Esophagus (tissue), 2 donors: ENCODE results near the gene PARVA. TPM values are rescaled to one million over a fixed set of nuclear protein-coding genes. Genes with fewer than 3 reads are reported as not detected.
A peak's percentile ranks its signal among the peaks of the same experiment; 100 is the strongest.

Experiments
- H3K27ac ChIP-seq, 2 donors: one replicate each; pipeline ENCODE4 v1.5.1; 2013; ENCODE audit warnings: low read depth in 2 of 2, mild to moderate bottlenecking in 2 of 2, inconsistent platforms in 1 of 2, low read length in 1 of 2, moderate library complexity in 1 of 2
- H3K27me3 ChIP-seq, 2 donors: one replicate each; pipeline ENCODE4 v1.6.1; 2013; ENCODE audit warnings: low read length in 2 of 2, control low read depth in 1 of 2, mild to moderate bottlenecking in 1 of 2; ENCODE audit not compliant: insufficient read depth in 2 of 2, control insufficient read depth in 1 of 2
- H3K36me3 ChIP-seq, 2 donors: one replicate each; pipeline ENCODE4 v1.6.1; 2013; ENCODE audit warnings: low read length in 1 of 2; ENCODE audit not compliant: control insufficient read depth in 2 of 2, insufficient read depth in 2 of 2
- H3K4me1 ChIP-seq, 2 donors: one replicate each; pipeline ENCODE4 v1.6.1; 2013; ENCODE audit warnings: low read length in 1 of 2; ENCODE audit not compliant: control insufficient read depth in 2 of 2, insufficient read depth in 2 of 2
- H3K4me3 ChIP-seq, 2 donors: one replicate each; pipeline ENCODE4 v1.5.1; 2013; ENCODE audit warnings: low read length in 2 of 2, mild to moderate bottlenecking in 2 of 2, low read depth in 1 of 2, moderate library complexity in 1 of 2
- H3K9me3 ChIP-seq, 2 donors: one replicate each; pipeline ENCODE4 v1.6.1; 2013; ENCODE audit warnings: mild to moderate bottlenecking in 2 of 2, low read depth in 1 of 2, low read length in 1 of 2, moderate library complexity in 1 of 2; ENCODE audit not compliant: control insufficient read depth in 2 of 2, insufficient read depth in 1 of 2
- WGBS, 2 donors: extraction: QIAGEN DNeasy Blood & Tissue Kit; methylation state at CpG; one replicate each; pipeline ENCODE4 v1.1.7; 2013; 5-methylcytosine and 5-hydroxymethylcytosine counted together
- polyA plus RNA-seq, 2 donors: library from polyadenylated mRNA; stranded (reverse); fragments of 200-250 nt; gene quantifications; one replicate each; pipeline ENCODE4 v1.2.3, GENCODE V29; 2013
- donor health status: healthy with polysubstance abuse.
- donor health status: Bipolar disorder and iron deficiency.

The PARVA gene
- polyA plus RNA-seq, 2 donors, result 8.2 to 18.3 TPM

DNA sequence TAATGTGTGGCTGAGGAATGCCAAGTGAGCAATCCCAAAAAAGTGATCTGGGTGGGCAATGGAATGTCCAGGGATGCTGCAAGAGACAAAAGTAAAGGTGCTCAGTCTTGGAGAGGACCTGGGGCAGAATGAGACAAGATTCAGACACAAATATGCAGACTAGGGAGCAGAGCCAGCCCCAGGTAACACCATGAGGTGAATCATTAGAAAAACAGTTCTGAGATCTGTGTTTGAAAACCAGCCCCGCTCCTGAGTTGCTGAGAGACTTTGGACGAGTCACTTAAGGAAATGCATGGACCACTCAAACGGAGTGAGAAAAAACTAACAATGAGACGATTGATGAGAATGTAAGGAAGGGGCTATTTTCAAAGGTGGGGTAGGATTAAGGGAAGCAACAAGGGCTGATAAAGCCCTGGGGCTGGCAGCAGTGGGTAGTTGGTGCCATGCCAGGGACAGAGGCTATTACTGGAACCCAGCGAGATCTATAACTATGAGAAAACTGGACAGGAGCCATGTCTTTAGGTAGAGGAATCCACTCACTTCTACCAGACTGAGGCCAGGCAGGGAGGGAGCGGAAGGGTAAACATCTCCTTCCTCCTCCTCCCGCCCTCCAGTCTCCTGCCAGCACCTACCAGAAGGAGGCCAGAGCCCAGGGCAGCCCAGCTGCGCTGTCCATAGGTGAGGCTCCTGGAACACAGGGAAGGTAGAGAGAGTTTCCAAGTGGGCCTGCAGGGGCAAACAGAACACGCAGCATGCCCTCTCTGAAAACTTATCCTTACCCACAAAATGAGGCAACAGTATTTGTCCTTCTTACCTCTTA, 166.4 kb downstream of the PARVA start:
- H3K4me3 ChIP-seq, result no peak overlapping the region

DNA sequence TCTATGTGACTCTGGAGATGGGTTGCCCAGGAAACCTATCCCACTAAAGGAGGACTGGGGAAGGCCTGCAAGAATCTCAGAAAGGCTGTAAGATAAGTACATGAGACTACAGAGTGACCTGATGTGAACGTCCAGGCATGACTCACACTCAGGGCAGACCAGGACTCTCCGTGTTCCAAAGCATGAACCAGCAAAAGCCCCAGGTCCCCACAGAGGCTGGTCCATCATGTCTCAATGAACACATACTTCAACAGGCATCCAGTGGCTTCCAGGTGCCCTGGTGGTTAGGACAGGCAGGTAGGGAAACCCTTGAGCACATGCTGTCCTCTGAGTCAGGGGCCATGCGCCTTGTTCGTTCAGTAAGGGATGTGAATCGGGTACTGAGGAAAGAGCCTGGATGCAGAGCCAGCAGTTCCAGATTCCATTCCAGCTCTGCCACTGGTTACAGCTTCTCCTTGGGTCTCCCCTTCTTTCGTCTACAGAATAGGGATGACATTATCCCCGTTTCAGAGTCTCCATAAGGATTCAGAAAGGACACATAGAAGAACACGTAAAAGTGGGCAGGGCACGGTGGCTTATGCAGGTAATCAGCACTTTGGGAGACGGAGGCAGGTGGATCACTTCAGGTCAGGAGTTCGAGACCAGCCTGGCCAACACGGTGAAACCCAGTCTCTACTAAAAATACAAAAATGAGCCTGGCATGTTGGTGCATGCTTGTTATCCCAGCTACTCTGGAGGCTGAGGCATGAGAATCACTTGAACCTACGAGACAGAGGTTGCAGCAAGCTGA, 167.8 kb downstream of the PARVA start:
- peaks cover 2 to 3% of the 10 kb centered on the region in 2 donors for H3K4me1 ChIP-seq
- WGBS, 2 donors, result 92 to 93% methylated on average over 13 of the region's 13 CpGs
- no peaks in the 10 kb centered on the region for H3K27me3 ChIP-seq
- H3K4me3 ChIP-seq, result no peak overlapping the region
- no peak overlapping the region for H3K27ac ChIP-seq
- no peaks in the 10 kb centered on the region for H3K9me3 ChIP-seq
- no peaks in the 10 kb centered on the region for H3K36me3 ChIP-seq

More for the DNA sequence above, 166.4 kb downstream of the PARVA start:
- Histone ChIP-seq H3K4me1 (peaks cover 3 to 8% of the 10 kb centered on the region in 2 donors), H3K9me3 (no peaks in the 10 kb centered on the region), H3K27ac (no peak overlapping the region), H3K36me3 (no peaks in the 10 kb centered on the region), H3K27me3 (no peaks in the 10 kb centered on the region)
- WGBS, 2 donors, result 69 to 72% methylated on average over 9 of the region's 9 CpGs

DNA sequence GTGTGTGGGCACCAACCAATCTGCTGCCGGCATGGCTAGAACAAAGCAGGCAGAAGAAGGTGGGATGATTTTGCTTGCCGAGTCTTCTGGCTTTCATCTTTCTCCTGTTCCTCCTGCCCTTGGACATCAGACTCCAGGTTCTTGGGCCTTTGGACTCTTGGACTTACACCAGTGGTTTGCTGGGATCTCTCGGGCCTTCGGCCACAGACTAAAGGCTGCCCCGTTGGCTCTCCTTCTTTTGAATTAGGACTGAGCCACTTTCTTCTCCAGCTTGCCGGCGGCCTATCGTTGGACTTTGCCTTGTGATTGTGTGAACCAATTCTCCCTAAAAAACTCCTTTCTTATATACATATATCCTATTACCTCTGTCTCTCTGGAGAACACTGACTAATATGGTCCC, 168.8 kb downstream of the PARVA start:
- peaks cover 1 to 3% of the 10 kb centered on the region in 2 donors for H3K4me1 ChIP-seq
- no peaks in the 10 kb centered on the region for H3K36me3 ChIP-seq
- no peak overlapping the region for H3K27ac ChIP-seq
- H3K27me3 ChIP-seq, result no peaks in the 10 kb centered on the region
- WGBS, 2 donors, result 95 to 97% methylated on average over 8 of the region's 8 CpGs
- no peak overlapping the region for H3K4me3 ChIP-seq
- H3K9me3 ChIP-seq, result no peaks in the 10 kb centered on the region

DNA sequence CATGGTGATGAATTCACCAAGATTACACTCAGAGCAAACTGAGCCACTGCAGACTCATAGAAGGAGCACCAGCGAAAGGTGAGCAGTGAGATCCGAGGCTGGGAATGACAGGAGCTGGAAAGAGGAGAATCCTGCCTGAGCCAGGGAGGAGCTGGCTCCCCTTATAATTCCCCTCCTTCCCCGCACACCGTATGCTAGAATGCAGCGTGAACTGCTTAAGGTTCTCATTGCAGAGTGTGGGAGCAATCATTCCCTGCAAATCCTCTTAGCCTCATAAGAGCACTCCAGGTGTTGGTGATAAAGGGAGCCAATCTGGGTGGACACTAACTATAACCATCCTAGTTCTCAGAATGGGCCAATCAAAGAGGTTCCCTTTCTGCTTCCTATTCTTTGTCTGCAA, 169.3 kb downstream of the PARVA start:
- H3K4me3 ChIP-seq, result no peak overlapping the region
- H3K36me3 ChIP-seq, result no peaks in the 10 kb centered on the region
- 92% methylated on average over 5 of the region's 5 CpGs for WGBS, 2 donors
- H3K9me3 ChIP-seq, result no peaks in the 10 kb centered on the region
- no peak overlapping the region for H3K27ac ChIP-seq
- no peaks in the 10 kb centered on the region for H3K27me3 ChIP-seq
- H3K4me1 ChIP-seq, result peaks cover 0 to 3% of the 10 kb centered on the region in 2 donors

DNA sequence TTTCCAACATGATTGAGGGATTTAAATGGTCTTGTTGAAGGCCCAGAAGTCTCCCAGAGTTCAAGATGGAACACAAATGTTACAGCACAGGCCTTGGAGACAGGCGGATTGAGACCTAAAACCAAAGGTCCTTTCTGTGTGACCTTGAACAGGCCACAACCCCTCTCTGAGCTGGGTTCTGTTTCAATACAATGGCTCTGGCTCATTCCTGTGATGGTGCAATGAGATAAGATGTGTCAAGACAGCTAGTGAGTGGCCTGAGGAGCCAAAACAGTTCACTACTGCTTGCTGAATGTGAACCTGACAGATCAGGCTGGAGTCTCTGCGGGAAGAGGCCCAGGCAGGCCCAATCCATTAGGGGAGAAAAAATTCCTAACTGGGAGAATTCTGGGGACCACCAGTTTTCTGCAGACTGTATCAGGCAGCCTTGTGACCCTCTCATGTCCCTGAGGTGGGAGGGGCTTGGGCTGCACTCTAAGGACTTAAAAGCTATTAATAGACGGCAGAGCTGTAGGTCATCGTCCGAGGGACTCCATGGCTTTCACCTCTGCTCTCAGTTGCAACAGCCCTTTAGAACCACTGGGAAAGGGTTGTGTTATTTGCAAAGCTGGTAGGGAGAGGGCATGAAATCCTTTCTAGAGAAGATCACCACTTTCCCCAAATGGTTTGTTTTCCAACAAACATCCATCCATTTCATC, 170.7 kb downstream of the PARVA start:
- no peaks in the 10 kb centered on the region for H3K4me1 ChIP-seq
- no peak overlapping the region for H3K27ac ChIP-seq
- no peaks in the 10 kb centered on the region for H3K9me3 ChIP-seq
- H3K4me3 ChIP-seq, result no peak overlapping the region
- H3K27me3 ChIP-seq, result no peaks in the 10 kb centered on the region
- WGBS, 2 donors, result 80 to 86% methylated on average over 5 of the region's 5 CpGs
- no peaks in the 10 kb centered on the region for H3K36me3 ChIP-seq

DNA sequence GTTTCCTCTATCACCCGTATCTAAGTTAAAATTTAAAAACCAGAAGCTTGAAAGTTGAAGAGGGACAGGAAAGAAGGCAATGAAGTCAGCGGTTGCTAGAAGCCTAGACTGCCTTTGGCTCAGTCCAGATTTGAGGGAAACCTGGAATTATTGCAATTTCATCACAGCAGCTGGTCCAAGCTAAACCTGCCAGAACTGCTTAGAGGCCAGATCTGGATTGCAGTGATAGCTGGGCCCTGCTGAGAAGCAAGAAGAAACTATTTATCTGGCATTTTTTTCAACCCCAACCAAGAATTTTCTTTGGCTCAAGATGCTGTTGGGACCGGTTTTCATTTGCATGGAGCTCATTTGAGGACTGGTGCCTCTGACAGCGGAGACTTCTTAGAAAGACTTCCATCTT, 175.3 kb downstream of the PARVA start:
- Histone ChIP-seq H3K27ac (no peak overlapping the region), H3K27me3 (no peaks in the 10 kb centered on the region), H3K4me1 (no peaks in the 10 kb centered on the region), H3K36me3 (no peaks in the 10 kb centered on the region), H3K4me3 (no peak overlapping the region), H3K9me3 (no peaks in the 10 kb centered on the region)
- 62 to 74% methylated on average over 4 of the region's 4 CpGs for WGBS, 2 donors

DNA sequence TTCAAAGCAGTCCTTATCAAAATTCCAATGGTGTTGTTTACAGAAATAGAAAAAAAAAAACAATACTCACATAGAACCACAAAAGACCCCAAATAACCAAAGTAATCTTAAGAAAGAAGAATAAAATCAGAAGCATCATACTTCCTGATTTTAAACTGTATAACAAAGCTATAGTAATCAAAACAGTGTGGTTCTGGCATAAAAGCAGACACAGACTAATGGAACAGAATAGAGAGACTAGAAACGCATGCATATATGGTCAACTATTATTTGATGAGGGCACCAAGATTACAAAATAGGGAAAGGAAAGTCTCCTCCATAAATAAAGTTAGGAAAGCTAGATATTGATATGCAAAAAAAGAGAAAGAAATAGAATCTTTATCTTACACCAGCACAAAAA, 176.8 kb downstream of the PARVA start:
- H3K27me3 ChIP-seq, result no peaks in the 10 kb centered on the region
- WGBS, 2 donors, result 0% methylated on average over 1 of the region's 1 CpG
- no peak overlapping the region for H3K27ac ChIP-seq
- no peaks in the 10 kb centered on the region for H3K4me1 ChIP-seq
- H3K9me3 ChIP-seq, result no peaks in the 10 kb centered on the region
- no peaks in the 10 kb centered on the region for H3K36me3 ChIP-seq
- H3K4me3 ChIP-seq, result no peak overlapping the region

DNA sequence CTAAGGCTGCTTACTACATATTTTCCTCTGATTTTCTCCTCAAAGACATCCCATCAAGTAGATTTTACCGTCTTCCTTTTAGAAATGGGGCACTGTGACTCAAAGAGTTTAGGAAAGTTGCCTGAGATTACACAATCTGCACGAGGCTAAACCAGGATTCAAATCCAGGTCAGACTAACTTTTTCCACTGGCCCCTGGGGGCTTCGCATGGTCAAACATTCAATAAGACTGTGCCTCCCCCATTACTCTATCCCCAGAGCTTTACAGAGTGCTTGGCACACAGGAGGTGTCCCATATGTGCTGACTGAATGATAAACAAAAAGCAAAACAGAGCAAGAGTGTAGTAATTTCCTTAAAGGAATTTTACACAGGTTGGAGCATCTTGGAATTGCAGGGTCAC, 178.8 kb downstream of the PARVA start:
- Histone ChIP-seq H3K27ac (peak overlapping the region in 1 of 2 donors; percentile 31), H3K36me3 (no peaks in the 10 kb centered on the region), H3K4me1 (no peaks in the 10 kb centered on the region), H3K9me3 (no peaks in the 10 kb centered on the region), H3K4me3 (no peak overlapping the region), H3K27me3 (no peaks in the 10 kb centered on the region)
- 40 to 50% methylated on average over 3 of the region's 3 CpGs for WGBS, 2 donors

DNA sequence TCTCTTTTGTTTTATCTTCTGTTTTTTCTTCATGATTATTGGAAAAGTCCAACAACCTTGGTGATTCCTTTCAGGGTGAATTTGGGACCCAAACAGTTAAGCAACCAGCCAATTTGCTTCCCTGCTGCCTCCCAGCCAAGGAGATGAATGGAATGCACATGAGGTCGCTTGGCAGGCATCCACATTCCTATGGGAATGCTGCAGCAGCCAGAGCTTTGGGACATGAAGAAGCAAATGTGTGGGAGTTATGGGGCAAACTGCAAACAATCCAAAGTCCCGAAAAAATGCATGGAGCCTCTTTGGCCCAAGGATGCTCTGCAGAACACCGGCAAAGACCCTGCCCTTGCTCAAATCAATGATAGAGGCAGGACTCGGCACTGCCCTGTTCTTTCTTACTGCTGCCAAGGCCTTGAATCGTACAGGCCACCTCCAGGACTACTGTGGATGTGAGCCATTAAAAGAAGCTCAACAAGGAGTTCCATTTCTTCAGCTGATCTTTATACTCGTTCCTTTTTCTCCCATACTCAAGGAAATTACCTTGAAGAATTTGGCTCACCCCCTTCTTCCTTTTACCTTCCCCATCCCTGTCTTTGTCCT, 179.5 kb downstream of the PARVA start:
- Histone ChIP-seq H3K27ac (peak overlapping the region in 1 of 2 donors; percentile 53), H3K4me1 (no peaks in the 10 kb centered on the region), H3K27me3 (no peaks in the 10 kb centered on the region), H3K36me3 (no peaks in the 10 kb centered on the region), H3K9me3 (no peaks in the 10 kb centered on the region), H3K4me3 (no peak overlapping the region)
- WGBS, 2 donors, result 13 to 27% methylated on average over 6 of the region's 6 CpGs
